ENCODE data around the gene PLA2G4C.

PLA2G4C gene

DNA sequence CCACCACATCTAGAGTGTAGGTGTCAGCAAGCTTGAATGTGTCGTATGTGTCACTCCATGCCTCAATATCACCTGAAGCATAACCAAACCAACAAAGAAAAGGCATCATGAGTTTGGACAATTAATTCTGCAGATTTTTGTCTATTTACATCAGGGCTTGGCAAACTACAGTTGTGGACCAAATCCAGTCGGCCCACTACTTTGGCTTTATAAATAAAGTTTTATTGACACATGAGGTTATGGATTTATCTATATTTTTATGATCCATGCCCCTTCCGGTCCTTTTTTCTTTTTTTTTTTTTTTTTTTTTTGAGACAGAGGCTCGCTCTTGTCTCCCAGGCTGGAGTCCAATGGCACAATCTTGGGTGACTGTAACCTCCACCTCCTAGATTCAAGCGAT lies 57.5 kb downstream of the PLA2G4C start:
- no peak for DNase-seq (ENCODE audit: low spot score)

DNA sequence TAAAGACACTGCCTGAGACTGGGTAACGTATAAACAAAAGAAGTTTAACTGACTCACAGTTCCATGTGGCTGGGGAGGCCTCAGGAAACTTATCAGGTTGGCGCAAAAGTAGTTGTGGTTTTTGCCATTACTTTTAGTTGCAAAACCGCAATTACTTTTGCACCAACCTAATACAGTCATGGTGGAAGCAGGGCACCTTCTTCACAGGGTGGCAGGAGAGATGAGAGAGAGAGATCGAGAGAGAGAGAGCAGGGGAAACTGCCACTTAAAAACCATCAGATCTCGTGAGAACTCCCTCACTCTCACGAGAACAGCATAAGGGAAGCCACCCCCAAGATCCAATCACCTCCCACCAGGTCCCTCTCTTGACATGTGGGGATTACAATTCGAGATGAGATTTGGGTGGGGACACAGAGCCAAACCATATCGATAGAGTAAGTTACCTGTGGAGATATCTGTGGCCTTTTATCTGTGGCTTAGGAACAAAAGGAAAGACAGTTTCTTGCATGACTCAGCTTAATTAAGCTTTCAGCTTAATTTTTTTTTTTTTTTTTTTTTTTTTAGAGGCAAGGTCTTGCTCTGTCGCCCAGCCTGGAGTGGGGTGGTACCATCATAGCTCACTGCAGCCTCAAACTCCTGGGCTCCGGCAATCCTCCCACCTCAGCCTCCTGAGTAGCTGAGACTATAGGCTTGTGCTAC lies 59.1 kb downstream of the PLA2G4C start:
- DNase-seq (ENCODE audit: low spot score), result no peak

DNA sequence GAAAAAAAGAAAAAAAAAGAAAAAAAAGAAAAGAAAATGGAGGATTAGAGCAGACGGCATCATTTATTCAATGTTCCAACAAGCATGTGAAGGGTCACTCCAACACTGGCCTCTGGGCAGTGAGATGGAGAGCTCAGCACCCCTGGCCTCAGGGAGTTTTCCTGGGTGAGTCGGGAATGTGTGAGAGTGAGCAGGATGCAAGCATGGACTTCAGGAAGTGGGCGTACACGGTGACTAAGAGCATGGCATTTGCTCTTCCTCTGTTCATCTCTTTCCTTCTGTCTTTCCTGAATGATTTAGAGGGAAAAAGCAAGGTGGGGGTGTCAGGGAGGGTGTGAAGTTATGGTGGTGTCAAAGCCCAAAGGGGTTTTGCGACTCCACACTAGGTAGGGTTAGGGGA lies 66.1 kb downstream of the PLA2G4C start:
- no peak for DNase-seq (ENCODE audit: low spot score)

DNA sequence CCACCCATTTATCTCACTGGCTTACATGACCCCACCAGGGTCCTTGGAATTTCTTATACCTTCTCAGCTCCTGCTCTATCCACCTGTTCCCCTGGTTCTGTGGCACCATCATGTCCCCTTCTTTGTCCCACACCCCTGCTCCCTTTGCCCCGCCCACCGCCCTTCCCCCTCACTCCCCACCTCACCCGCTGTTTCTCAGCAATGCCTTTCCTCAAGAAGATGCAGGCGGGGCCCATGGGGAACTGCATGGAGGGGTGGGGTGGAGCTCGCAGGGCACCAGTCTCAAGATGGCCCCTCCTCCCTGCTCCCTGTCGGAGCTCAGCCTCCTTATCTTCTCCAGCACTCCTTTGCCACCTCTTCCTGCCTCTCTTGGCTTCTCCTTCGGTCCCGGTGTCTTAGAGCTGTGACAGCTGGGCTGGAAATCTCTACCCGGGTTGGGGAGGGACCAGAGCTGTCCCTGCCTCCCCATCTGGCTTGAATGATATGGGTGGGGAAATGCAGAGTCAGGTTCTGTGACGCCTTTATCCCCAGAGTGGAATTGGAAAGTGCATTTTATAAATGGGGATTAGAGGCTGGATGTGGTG lies 66.8 kb downstream of the PLA2G4C start, which contains the start of gene CABP5:
Gene CABP5, minus strand, starts transcription at position 405 of the 584 bp plus-strand sequence. Its CDS starts 157 bp downstream, at position 248.
- peak; percentile 76 for DNase-seq (ENCODE audit: low spot score)

DNA sequence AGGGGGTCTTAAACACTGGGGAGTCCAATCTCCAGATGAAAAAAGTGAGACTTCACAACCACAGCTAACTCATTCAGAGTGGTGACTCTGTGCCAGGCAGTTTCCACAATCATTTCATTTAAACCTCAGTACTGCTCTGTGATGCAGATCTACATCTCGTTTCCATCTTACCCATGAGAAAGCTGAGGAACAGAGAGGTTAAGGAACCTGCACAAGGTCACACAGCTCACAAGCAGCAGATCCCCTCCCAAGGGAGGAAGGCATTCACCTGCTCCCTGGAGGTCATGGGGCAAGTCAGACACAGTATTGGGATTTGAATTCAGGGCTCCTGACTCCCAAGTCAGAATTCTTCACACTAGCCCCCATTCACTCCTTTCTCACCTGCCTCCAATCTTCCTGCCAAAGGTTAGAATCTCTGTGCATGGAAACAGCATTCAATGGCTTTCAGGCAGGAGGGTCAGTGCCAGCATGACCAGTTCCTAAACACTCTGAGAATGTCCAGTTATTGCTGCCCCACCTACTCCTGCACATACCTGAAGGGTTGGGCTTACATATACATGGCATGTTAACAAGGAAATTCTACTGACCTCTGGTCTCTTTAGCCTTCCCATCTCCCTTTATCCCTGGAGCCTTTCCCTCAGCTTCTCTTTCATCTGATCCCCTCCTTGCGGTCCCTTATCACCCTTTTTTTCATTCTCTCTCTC lies 68.6 kb downstream of the PLA2G4C start:
- DNase-seq (ENCODE audit: low spot score), result no peak

DNA sequence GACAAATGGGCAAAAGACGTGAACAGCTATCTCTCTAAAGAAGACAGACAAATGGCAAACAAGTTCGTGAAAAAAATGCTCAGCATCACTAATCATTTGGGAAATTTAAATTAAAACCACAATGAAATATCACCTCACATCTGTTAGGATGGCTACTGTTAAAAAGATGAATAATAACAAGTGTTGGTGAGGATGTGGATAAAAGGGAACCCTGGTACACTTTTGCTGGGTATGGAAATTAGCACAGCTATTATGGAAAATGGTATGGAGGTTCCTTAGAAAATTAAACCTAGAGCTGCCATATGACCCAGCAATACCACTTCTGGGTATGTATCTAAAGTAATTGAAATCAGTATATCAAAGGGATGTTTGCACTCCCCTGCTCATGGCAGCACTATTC lies 73.9 kb downstream of the PLA2G4C start:
- DNase-seq (ENCODE audit: low spot score), result no peak

DNA sequence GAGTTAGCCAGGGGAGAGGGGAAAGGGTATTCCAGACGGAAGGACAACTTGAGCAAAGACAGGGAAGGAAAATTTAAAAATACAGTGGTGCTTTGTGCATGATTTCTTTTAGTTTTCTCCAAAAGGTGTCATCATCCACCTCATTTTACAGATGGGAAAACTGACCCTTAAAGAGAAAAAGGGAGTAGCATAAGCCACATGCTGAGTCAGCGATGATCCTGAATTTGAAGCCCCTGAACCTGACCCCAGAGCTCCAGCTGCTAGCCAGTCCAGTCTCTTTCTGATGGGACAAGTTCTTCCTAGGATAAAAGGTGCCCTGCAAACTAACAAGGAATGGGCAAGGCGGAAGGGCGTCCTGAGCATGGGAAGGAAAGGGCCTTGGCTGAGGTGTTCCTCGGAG lies 77.0 kb downstream of the PLA2G4C start:
- no peak for DNase-seq (ENCODE audit: low spot score)

DNA sequence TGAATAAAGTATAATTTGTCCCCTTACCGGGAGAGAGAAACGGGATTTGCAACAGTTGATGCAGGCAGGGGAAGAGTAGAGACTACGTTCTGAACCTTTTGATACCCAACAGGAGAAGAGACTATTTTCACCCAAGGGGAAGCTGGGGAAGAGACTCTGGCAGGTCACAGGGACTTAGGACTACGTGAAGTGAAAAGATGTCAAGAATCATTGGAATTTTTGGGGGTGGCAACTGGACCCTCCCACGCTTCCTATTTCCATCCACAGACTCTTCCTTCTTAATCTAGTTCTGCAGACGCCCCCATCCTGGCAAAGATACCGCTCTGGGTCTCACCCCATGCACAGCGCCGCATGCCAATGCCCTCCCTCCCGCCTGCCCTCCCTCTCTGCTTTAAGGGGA lies 80.5 kb downstream of the PLA2G4C start:
- peak; percentile 51 for DNase-seq (ENCODE audit: low spot score)

DNA sequence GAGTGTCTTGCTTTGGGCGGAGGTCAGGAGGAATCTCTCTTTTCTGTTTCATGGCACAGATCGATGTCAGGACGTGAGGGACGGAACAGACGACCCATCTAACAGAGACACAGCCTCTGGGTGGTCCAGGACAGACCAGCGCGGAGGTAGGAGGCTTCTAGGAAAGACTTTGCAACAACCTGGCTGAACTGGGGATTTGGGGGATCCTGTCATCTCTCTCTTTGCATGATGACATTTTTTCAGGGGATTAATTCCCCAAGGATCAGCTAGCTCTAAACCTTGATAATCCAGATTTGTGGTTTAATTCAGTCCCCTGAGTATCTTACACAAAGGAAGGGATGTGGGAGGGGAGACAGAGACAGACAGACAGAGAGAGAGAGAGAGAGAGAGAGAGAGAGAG lies 81.2 kb downstream of the PLA2G4C start:
- DNase-seq (ENCODE audit: low spot score), result peak; percentile 78

DNA sequence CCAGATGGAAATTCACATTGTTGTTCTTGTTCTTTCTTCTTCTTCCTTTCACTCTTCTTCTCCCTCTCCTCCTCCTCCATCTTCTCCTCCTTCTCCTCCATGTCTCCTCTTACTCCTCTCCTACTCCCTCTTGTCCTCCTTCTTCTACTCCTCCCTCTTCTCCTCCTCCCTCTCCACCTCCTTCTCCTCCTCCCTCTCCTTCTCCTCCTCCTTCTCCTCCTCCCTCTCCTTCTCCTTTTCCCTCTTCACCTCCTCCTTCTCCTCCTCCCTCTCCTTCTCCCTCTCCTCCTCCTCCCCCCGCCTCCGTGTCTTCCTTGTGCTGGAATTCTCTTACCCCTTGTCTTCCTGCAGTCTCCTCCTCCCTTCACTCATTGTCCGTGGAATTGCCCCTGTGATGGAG lies 85.1 kb downstream of the PLA2G4C start:
- DNase-seq (ENCODE audit: low spot score), result no peak

DNA sequence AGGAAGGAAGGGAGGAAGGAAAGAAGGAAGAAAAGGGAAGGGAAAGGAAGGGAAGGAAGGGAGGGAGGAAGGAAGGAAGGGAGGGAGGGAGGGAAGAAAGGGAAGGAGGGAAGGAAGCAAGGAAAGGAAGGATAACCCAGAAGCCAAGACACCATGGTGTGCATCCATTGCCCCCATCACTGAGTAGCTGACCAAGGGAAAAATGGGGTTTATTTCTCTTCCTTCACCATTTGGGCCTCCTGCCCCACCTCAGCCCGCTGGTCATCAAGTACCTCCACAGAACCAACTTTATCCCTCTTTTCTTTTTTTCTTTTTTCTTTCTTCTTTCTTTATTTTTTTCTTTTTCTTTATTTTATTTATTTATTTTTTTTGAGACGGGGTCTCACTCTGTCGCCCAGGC lies 87.1 kb downstream of the PLA2G4C start:
- no peak for DNase-seq (ENCODE audit: low spot score)

DNA sequence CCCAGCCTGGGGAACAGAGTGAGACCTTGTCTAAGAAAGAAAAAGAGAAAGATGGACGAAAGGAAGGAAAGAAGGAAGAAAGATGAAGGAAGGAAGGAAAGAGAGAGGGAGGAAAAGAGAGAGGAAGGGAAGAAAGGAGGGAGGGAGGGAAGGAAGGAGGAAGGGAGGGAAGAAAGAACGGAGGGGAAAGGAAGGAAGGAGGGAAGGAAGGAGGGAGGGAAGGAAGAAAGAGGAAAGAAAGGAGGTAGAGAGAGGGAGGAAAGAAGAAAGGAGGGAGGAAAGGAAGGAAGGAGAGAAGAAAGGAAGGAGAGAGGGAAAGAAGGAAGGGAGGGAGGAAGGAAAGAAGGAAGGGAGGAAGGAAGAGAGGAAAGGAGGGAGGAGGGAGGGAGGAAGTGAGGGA lies 87.6 kb downstream of the PLA2G4C start:
- no peak for DNase-seq (ENCODE audit: low spot score)

DNA sequence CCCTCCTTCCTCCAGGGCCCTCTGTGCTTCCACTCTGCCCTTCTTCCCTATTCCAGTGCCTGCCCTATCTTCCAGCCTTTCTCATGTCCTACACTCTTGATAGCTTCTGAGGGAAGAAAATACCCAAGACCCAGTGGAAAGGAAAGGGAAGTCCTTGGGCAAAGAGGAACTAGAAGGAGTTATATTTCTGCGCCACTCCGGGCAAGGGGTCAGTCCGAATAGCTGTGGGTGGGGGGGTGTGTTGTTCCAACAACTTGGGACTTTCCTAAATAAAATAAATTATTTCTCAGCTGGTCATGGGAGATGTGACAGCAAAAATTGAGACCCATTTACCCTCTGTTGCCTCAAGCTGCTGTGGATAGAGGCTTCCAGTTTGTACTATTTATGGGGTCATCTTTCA lies 89.9 kb downstream of the PLA2G4C start:
- DNase-seq (ENCODE audit: low spot score), result no peak

DNA sequence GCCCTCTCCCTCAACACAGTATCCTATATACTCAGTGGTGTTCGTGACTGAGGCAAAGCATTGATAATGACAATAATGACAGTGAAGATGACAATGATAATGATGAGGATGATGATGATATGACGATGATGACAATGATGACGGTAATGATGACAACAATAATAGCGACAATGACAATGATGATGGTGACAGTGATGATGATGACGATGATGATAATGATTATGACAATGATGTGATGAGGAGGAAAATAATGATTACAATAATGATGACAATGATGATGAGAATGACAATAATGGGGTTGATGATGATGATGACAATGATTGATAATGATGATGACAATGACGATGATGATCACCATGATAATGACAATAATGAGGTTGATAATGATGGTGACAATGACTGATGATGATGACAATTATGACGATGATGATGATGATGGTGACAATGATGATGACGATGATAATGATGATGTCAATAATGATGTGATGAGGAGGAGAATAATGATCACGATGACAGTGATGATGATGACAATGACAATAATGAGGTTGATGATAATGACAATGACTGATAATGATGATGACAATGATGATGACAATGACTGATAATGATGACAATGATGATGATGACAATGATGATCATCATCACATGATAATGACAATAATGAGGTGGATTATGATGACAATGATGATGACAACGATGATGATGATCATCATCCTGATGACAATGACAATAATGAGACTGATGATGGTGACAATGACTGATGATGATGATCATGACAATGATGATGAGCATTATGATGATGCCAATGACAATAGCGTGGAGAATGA lies 99.5 kb downstream of the PLA2G4C start:
- DNase-seq (ENCODE audit: low spot score), result no peak

DNA sequence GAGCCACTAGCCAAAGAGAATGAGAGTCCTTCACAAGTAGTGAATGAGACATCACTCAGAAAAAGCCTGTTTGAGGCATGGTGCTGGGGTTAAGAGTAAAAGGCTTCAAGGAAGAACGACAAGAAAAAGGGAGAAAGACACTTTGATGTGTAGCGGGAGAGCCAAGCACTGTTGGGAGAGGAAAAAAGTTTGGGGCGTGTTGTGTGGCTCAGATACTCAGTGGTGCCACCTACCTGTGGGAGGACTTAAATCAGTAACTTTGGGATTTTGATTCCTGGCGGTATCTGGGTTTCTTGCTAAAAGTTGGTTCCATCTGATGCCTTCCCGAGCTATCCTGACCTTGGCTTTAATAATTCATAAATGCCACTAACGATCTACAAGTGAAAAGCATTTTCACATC lies 103.9 kb downstream of the PLA2G4C start:
- no peak for DNase-seq (ENCODE audit: low spot score)

DNA sequence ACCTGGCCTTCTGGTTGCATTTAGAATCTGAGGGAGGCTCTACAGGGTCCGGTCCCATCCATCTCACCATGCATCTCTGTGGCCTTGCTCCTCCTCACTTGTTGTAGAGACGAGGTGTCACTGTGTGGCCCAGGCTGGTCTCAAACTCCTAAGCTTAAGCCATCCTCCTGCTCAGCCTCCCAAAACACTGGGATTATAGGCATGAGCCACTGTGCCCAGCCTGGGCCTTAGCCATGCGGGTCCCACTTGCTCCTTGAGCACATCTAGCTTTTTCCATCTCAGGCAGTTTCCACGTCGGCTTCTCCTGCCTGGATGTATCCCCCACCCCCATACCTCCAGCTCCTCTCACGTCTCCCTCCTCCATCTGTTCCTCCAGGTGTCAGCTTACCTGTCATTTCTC lies 106.4 kb downstream of the PLA2G4C start:
- DNase-seq (ENCODE audit: low spot score), result no peak

DNA sequence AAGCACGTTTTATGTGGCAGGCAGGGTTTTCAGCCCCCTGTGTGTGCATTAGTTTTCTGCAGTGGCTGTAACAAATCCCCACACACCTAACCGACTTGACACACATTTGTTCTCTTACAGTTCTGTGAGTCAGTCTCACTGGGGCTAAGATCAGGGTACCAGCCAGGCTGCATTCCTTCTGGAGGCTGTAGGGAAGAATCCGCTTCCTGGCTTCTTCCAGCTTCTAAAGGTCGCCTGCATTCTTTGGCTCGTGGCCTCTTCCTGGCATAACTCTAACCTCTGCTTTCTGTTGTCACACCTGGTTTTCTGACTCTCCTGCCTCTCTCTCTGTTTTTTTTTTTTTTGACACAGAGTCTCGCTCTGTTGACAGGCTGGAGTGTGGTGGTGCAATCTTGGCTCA lies 109.8 kb downstream of the PLA2G4C start:
- DNase-seq (ENCODE audit: low spot score), result no peak

DNA sequence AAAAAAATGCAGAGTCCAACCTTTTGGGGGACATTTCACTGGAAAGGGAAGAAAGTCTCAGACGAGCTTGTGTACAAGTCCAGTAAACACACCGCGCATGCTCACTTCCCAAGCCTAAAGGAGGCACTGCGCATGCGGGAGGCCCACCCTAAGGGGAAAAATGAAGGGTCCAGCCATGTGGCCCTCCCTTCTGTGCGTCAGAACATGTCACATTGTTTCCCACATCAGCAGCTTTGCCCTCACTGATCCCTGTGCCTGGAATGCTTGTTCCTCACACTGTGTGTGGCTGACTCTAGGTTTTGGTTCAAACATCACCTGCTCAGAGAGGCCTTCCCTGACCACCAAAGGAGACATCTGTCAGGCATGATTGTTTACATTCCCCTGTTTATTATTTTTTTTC lies 111.8 kb downstream of the PLA2G4C start:
- DNase-seq (ENCODE audit: low spot score), result no peak

Data from D341Med (cell line).